ENCODE measurements around the gene MRPL10. TPM values are rescaled to one million over a fixed set of nuclear protein-coding genes. Genes with fewer than 3 reads are reported as not detected.
A peak's percentile ranks its signal among the peaks of the same experiment; 100 is the strongest.

MRPL10 gene
- total and polyA plus RNA-seq, 2 of the 8 experiments (the other 6 are each of a cell fraction or from before 2014, with no cell fraction given): 85.3 to 214 TPM

DNA sequence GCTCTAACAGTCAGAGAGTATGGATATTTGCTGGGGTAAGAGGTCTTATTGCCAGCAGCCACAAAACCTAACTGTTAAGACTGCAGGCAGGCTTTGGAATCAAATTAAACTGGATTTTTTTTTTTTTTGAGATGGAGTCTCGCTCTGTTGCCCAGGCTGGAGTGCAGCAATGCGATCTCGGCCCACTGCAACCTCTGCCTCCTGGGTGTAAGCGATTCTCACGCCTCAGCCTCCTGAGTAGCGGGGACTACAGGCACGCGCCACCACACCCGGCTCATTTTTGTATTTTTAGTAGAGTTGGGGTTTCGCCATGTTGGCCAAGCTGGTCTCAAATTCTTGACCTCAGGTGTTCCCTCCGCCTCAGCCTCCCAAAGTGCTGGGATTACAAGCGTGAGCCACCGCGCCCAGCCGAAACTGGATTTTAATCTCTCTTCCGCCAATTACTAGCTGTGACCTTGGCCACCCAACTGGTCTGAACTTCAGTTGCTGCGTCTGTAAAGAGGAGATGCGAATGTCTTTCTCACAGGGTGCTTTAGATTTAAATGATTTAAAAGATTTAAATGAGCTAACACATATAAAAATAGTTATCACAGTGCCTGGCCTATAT lies 842 bp downstream of the MRPL10 start:
- H2AK5ac ChIP-seq (ENCODE audit: low read depth, low read length): no peak overlapping the region
- peak overlapping the region; percentile 86 to 99 (median 98) for H3K4me3 ChIP-seq (ENCODE audit: extremely low read depth in 1 of 4, insufficient read depth in 2 of 4, low read depth in 3 of 4, low read length in 4 of 4)
- peaks cover 2 to 14% of the 10 kb centered on the region in 2 experiments for H3K79me2 ChIP-seq (ENCODE audit: control insufficient read depth in 1 of 2, insufficient read depth in 2 of 2, low read length in 2 of 2)
- H3K56ac ChIP-seq (replicated peaks; ENCODE audit: insufficient read length, low read depth, low read length): no peak overlapping the region
- no peak overlapping the region for H2BK120ac ChIP-seq (replicated peaks; ENCODE audit: low read depth, low read length)
- no peak overlapping the region for H4K5ac ChIP-seq (ENCODE audit: insufficient read length, low read depth, low read length)
- no peak overlapping the region for H3K18ac ChIP-seq (ENCODE audit: extremely low read depth, low read length)
- H3K79me1 ChIP-seq (ENCODE audit: low read depth, low read length): no peaks in the 10 kb centered on the region
- 82% methylated on average over 18 of the region's 18 CpGs; no CpG with 5 or more reads in 1 of the 2 experiments for WGBS, 2 experiments (ENCODE audit: extremely low coverage in 1 of 2, insufficient coverage in 1 of 2, insufficient read length in 1 of 2, insufficient replicate concordance in 2 of 2, low coverage in 1 of 2, low lambda C conversion rate in 2 of 2, missing lambda C conversion rate in 1 of 2)
- no peak overlapping the region for H4K8ac ChIP-seq (ENCODE audit: extremely low read depth, insufficient read depth, low read length)
- no peak overlapping the region for H2BK5ac ChIP-seq (ENCODE audit: low read depth, low read length)
- ChIA-PET POLR2A (ENCODE audit: partially characterized antibody) (interaction anchor here (1.1 to 2.8 kb wide), 5 partner anchors 8 to 65 kb away, joined by 3 to 10 read pairs (median 9); partner anchors contain the start of genes OSBPL7 and SP2), CTCF (ENCODE audit: partially characterized antibody) (interaction anchor here (0.9 to 3.0 kb wide), 11 partner anchors 9 to 116 kb away, joined by 3 to 21 read pairs (median 4); partner anchors contain the start of gene TBX21)
- no peak overlapping the region for H3K23ac ChIP-seq (ENCODE audit: insufficient read length)
- H3K4me2 ChIP-seq (ENCODE audit: insufficient read depth in 1 of 2, low read depth in 2 of 2, low read length in 2 of 2): peak overlapping the region; percentile 68 to 93
- no peak for DNase-seq (ENCODE audit: low read depth in 1 of 2, low spot score in 2 of 2)
- H3K9ac ChIP-seq (replicated peaks in 1 of 4; ENCODE audit: extremely low read depth in 1 of 4, low read depth in 3 of 4, low read length in 3 of 4): peak overlapping the region in 3 of 4 experiments; percentile 76 to 96 (median 78); a peak in 5 of 7 replicates
- peaks cover 3% of the 10 kb centered on the region; the same call in 1 of the 2 replicates for H3K23me2 ChIP-seq (ENCODE audit: low read depth, low read length)
- no peaks in the 10 kb centered on the region for H3K27me3 ChIP-seq (replicated peaks in 1 of 4; ENCODE audit: control insufficient read depth in 3 of 4, extremely low read depth in 1 of 4, insufficient read depth in 3 of 4, low read length in 3 of 4)
- no peak overlapping the region for H3K14ac ChIP-seq (ENCODE audit: insufficient read length)
- H3K27ac ChIP-seq (ENCODE audit: low read depth, low read length): no peak overlapping the region
- no peak overlapping the region for H3K4ac ChIP-seq (replicated peaks; ENCODE audit: insufficient read length, low read depth, low read length)
- H3K36me3 ChIP-seq (ENCODE audit: control insufficient read depth in 2 of 4, insufficient read depth in 4 of 4, low read length in 3 of 4): peaks cover 7 to 26% (median 20%) of the 10 kb centered on the region in 4 experiments; a peak in 7 of 8 replicates
- H4K20me1 ChIP-seq (replicated peaks in 1 of 2; ENCODE audit: control insufficient read depth in 1 of 2, insufficient read depth in 2 of 2, low read length in 2 of 2): no peaks in the 10 kb centered on the region
- H2BK12ac ChIP-seq (ENCODE audit: low read depth, low read length): no peak overlapping the region
- no peak overlapping the region for H2AFZ ChIP-seq (ENCODE audit: low read length)
- H3K4me1 ChIP-seq (replicated peaks in 1 of 4; ENCODE audit: control insufficient read depth in 3 of 4, insufficient read depth in 4 of 4, low read length in 3 of 4): peaks cover 0 to 6% (median 2%) of the 10 kb centered on the region in 4 experiments; a peak in 4 of 7 replicates
- H4K91ac ChIP-seq (replicated peaks; ENCODE audit: insufficient read length, low read length): no peak overlapping the region
- no peak for FAIRE-seq
- no peaks in the 10 kb centered on the region for H3K9me3 ChIP-seq (ENCODE audit: insufficient read depth in 2 of 2, low read depth in 1 of 2, low read length in 1 of 2)
- no peak overlapping the region for H2BK15ac ChIP-seq (ENCODE audit: low read length)
- H2BK20ac ChIP-seq (ENCODE audit: low read length): no peak overlapping the region

All from H1 (cell line).